ENCODE data around the gene ZNF318. TPM values are rescaled to one million over a fixed set of nuclear protein-coding genes. Genes with fewer than 3 reads are reported as not detected.
"Not testable (repeated sequence)": the region's sequence is repeated elsewhere in the genome, so short reads cannot be mapped to it uniquely, and the experiment has no call there.

Gene ZNF318
- polyA plus RNA-seq (2012; ENCODE audit: low read depth, missing spikeins) = 81.5 TPM

GRCh38 chr6:43369174-43370002 lies at the start of gene ZNF318:
Gene ZNF318 (minus strand): TSS chr6:43369647. CDS start chr6:43369365, 282 bp downstream.
- TF ChIP-seq TAF1 (IDR thresholded peaks at IDR 0.05; ENCODE audit: low read depth, low read length) = peak; percentile 68
- TF ChIP-seq PAX5 (IDR thresholded peaks at IDR 0.05; ENCODE audit: insufficient read depth, low read length, severe bottlenecking) = peak; percentile 34
- TF ChIP-seq SPI1 (IDR thresholded peaks at IDR 0.05; ENCODE audit: low read depth, low read length) = peak; percentile 80
- TF ChIP-seq POLR2AphosphoS5 (IDR thresholded peaks at IDR 0.05; ENCODE audit: low read depth, low read length) = no peak
- TF ChIP-seq POLR2A (IDR thresholded peaks at IDR 0.05; ENCODE audit: low read depth, low read length) = no peak
- FAIRE-seq = peak; percentile 82

GRCh38 chr6:43416935-43417334 lies 47.5 kb upstream of the ZNF318 start:
- no peak for TF ChIP-seq POLR2AphosphoS5 (IDR thresholded peaks at IDR 0.05; ENCODE audit: low read depth, low read length)
- no peak for TF ChIP-seq PAX5 (IDR thresholded peaks at IDR 0.05; ENCODE audit: insufficient read depth, low read length, severe bottlenecking)
- no peak for TF ChIP-seq TAF1 (IDR thresholded peaks at IDR 0.05; ENCODE audit: low read depth, low read length)
- no peak for TF ChIP-seq POLR2A (IDR thresholded peaks at IDR 0.05; ENCODE audit: low read depth, low read length)
- TF ChIP-seq POU2F2 (IDR thresholded peaks at IDR 0.05; ENCODE audit: low read depth, low read length) = no peak
- TF ChIP-seq SPI1 (IDR thresholded peaks at IDR 0.05; ENCODE audit: low read depth, low read length) = no peak
- DNase-seq (ENCODE audit: insufficient read length, low spot score) (no peak), FAIRE-seq (no peak)

More at GRCh38 chr6:43369174-43370002, at the start of gene ZNF318:
- peak; percentile 82 for DNase-seq (ENCODE audit: insufficient read length, low spot score)

DNA sequence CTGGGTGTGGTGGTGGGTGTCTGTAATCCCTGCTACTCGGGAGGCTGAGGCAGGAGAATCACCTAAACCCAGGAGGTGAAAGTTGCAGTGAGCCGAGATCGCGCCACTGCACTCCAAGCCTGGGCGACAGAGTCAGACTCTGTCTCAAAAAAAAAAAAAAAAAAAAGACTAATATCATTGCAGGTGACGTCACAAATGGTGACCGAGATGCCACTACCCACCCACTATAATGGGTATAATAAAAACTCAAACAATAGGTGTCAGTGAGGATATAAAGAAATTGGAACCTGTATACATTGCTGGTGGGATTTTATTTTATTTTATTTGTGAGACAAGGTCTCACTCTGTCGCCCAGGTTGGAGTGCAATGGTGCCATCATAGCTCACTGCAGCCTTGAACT lies 45.8 kb upstream of the ZNF318 start:
- DNase-seq (ENCODE audit: insufficient read length, low spot score); FAIRE-seq: not testable (repeated sequence)

- TF ChIP-seq PAX5 (IDR thresholded peaks at IDR 0.05; ENCODE audit: insufficient read depth, low read length, severe bottlenecking) (no peak), POU2F2 (IDR thresholded peaks at IDR 0.05; ENCODE audit: low read depth, low read length) (no peak), TAF1 (IDR thresholded peaks at IDR 0.05; ENCODE audit: low read depth, low read length) (no peak), SPI1 (IDR thresholded peaks at IDR 0.05; ENCODE audit: low read depth, low read length) (no peak), POLR2A (IDR thresholded peaks at IDR 0.05; ENCODE audit: low read depth, low read length) (no peak), POLR2AphosphoS5 (IDR thresholded peaks at IDR 0.05; ENCODE audit: low read depth, low read length) (no peak)
- DNase-seq (ENCODE audit: insufficient read length, low spot score) (no peak), FAIRE-seq (no peak)
Measured at GRCh38 chr6:43413002-43413401, 43.6 kb upstream of the ZNF318 start.

DNA sequence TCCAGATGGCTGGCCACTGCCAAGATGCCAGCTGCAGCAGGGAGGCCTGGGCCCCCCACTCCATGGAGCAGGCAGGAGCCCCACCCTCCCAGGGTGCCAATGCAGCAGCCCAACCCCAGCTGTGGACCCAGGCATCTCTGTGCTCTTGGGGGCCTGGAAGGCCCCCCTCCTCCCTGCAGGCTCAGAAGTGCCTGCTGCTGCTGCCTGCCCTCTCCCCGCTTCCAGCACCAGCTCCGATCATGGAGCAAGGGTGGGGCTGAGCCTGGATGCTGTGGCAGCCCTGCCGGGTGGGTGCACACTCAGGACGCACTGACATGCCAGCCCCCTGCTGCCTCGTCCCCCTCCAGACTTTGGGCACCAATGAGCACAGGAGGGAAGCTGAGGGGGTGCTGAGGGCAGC lies 43.1 kb upstream of the ZNF318 start:
- DNase-seq (ENCODE audit: insufficient read length, low spot score) (no peak), FAIRE-seq (no peak)
- TF ChIP-seq POLR2A (IDR thresholded peaks at IDR 0.05; ENCODE audit: low read depth, low read length) (no peak), TAF1 (IDR thresholded peaks at IDR 0.05; ENCODE audit: low read depth, low read length) (no peak), PAX5 (IDR thresholded peaks at IDR 0.05; ENCODE audit: insufficient read depth, low read length, severe bottlenecking) (no peak), POU2F2 (IDR thresholded peaks at IDR 0.05; ENCODE audit: low read depth, low read length) (no peak), POLR2AphosphoS5 (IDR thresholded peaks at IDR 0.05; ENCODE audit: low read depth, low read length) (no peak)

- not testable (repeated sequence) for FAIRE-seq; DNase-seq (ENCODE audit: insufficient read length, low spot score)
Measured at GRCh38 chr6:43410776-43411175, 41.3 kb upstream of the ZNF318 start.

- no peak for DNase-seq (ENCODE audit: insufficient read length, low spot score)
- TF ChIP-seq TAF1 (IDR thresholded peaks at IDR 0.05; ENCODE audit: low read depth, low read length) = no peak
- TF ChIP-seq POLR2AphosphoS5 (IDR thresholded peaks at IDR 0.05; ENCODE audit: low read depth, low read length) = no peak
- no peak for TF ChIP-seq POLR2A (IDR thresholded peaks at IDR 0.05; ENCODE audit: low read depth, low read length)
- TF ChIP-seq PAX5 (IDR thresholded peaks at IDR 0.05; ENCODE audit: insufficient read depth, low read length, severe bottlenecking) = no peak
- no peak for TF ChIP-seq POU2F2 (IDR thresholded peaks at IDR 0.05; ENCODE audit: low read depth, low read length)
- no peak for TF ChIP-seq SPI1 (IDR thresholded peaks at IDR 0.05; ENCODE audit: low read depth, low read length)
- FAIRE-seq = no peak
Measured at GRCh38 chr6:43408259-43408658, 38.8 kb upstream of the ZNF318 start.

DNA sequence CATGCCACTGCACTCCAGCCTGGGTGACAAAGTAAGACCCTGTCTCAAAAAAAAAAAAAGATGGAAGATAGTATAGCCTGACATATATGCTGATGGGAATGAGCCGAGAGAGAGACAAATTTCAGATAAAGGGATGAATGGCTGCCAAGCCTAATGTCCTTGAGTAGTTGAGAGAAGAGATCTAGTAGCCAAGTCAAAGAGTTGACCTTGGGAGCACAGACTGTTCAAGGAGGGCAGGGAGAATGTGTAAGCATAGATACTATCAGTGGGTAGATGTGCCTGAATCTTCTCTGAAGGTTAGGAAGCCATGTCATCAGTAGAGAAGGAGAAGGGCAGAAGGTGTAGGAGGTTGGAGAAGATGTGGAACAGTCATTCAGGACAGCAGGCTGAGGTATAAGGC lies 37.8 kb upstream of the ZNF318 start:
- TF ChIP-seq TAF1 (IDR thresholded peaks at IDR 0.05; ENCODE audit: low read depth, low read length) (no peak), POU2F2 (IDR thresholded peaks at IDR 0.05; ENCODE audit: low read depth, low read length) (no peak), POLR2A (IDR thresholded peaks at IDR 0.05; ENCODE audit: low read depth, low read length) (no peak), POLR2AphosphoS5 (IDR thresholded peaks at IDR 0.05; ENCODE audit: low read depth, low read length) (no peak)
- DNase-seq (ENCODE audit: insufficient read length, low spot score) = no peak
- FAIRE-seq = no peak

GRCh38 chr6:43405354-43405753 lies 35.9 kb upstream of the ZNF318 start:
- FAIRE-seq = peak; percentile 58
- DNase-seq (ENCODE audit: insufficient read length, low spot score) = no peak

GRCh38 chr6:43402820-43403219 lies 33.4 kb upstream of the ZNF318 start:
- TF ChIP-seq POLR2A (IDR thresholded peaks at IDR 0.05; ENCODE audit: low read depth, low read length) = no peak
- no peak for TF ChIP-seq TAF1 (IDR thresholded peaks at IDR 0.05; ENCODE audit: low read depth, low read length)
- TF ChIP-seq SPI1 (IDR thresholded peaks at IDR 0.05; ENCODE audit: low read depth, low read length) = no peak
- TF ChIP-seq POU2F2 (IDR thresholded peaks at IDR 0.05; ENCODE audit: low read depth, low read length) = no peak
- TF ChIP-seq PAX5 (IDR thresholded peaks at IDR 0.05; ENCODE audit: insufficient read depth, low read length, severe bottlenecking) = no peak
- no peak for TF ChIP-seq POLR2AphosphoS5 (IDR thresholded peaks at IDR 0.05; ENCODE audit: low read depth, low read length)
- no peak for DNase-seq (ENCODE audit: insufficient read length, low spot score)
- FAIRE-seq = no peak

More at GRCh38 chr6:43405354-43405753, 35.9 kb upstream of the ZNF318 start:
- TF ChIP-seq PAX5 (IDR thresholded peaks at IDR 0.05; ENCODE audit: insufficient read depth, low read length, severe bottlenecking) (no peak), POU2F2 (IDR thresholded peaks at IDR 0.05; ENCODE audit: low read depth, low read length) (no peak), POLR2AphosphoS5 (IDR thresholded peaks at IDR 0.05; ENCODE audit: low read depth, low read length) (no peak), POLR2A (IDR thresholded peaks at IDR 0.05; ENCODE audit: low read depth, low read length) (no peak), TAF1 (IDR thresholded peaks at IDR 0.05; ENCODE audit: low read depth, low read length) (no peak), SPI1 (IDR thresholded peaks at IDR 0.05; ENCODE audit: low read depth, low read length) (no peak)
